Naive B cell (primary cell): ENCODE results near the gene METTL22. TPM values are rescaled to one million over a fixed set of nuclear protein-coding genes. Genes with fewer than 3 reads are reported as not detected.
A peak's percentile ranks its signal among the peaks of the same experiment; 100 is the strongest.

Experiments
- ATAC-seq, 2 donors: fragments of 150-1000 bp; cut with Tn5 transposase; 2 replicates each; pipeline ENCODE4 v1.10.0; 2021; ENCODE audit warnings: low read depth in 2 of 2, mild to moderate bottlenecking in 2 of 2, moderate library complexity in 2 of 2
- DNase-seq: peaks from one replicate; pipeline ENCODE4 v3.0.0; 2022
- H3K27ac Mint-ChIP-seq, 6 donors: one replicate each; pipeline ENCODE4 v1.8.0; 2020 to 2022; ENCODE audit warnings: mild to moderate bottlenecking in 6 of 6, mixed read lengths in 6 of 6, moderate library complexity in 5 of 6, inconsistent platforms in 2 of 6
- H3K27me3 Mint-ChIP-seq, 3 donors: one replicate each; pipeline ENCODE4 v1.8.0; 2021 to 2022; ENCODE audit warnings: mixed read lengths in 3 of 3, mild to moderate bottlenecking in 1 of 3
- H3K36me3 Mint-ChIP-seq, 2 donors: one replicate each; pipeline ENCODE4 v1.8.0; 2020 to 2022; ENCODE audit warnings: mixed read lengths in 2 of 2, inconsistent platforms in 1 of 2, mild to moderate bottlenecking in 1 of 2
- H3K4me1 Mint-ChIP-seq, 3 donors: one replicate each; pipeline ENCODE4 v1.8.0; 2020 to 2022; ENCODE audit warnings: mixed read lengths in 3 of 3, inconsistent platforms in 1 of 3, mild to moderate bottlenecking in 1 of 3, moderate library complexity in 1 of 3
- H3K4me3 Mint-ChIP-seq, 8 donors: one replicate each; pipeline ENCODE4 v1.8.0; 2020 to 2022; ENCODE audit warnings: mild to moderate bottlenecking in 8 of 8, mixed read lengths in 8 of 8, moderate library complexity in 8 of 8, inconsistent platforms in 2 of 8
- H3K9me3 Mint-ChIP-seq, 7 donors: one replicate each; pipeline ENCODE4 v1.8.0; 2020 to 2022; ENCODE audit warnings: mixed read lengths in 7 of 7, mild to moderate bottlenecking in 5 of 7, inconsistent platforms in 2 of 7, moderate library complexity in 1 of 7
- polyA plus RNA-seq, 6 donors: library from polyadenylated mRNA; unstranded; fragments of 300-500 nt; fragmentation: Illumina TruSeq; gene quantifications; one replicate each; pipeline ENCODE4 v1.2.3, GENCODE V29; 2021; ENCODE audit warnings: low read depth in 6 of 6

Gene METTL22
- polyA plus RNA-seq, 6 donors from 2014 or later, result 8.3 to 20.7 (median 13.7) TPM

GRCh38 chr16:8585857-8586256 is 35.6 kb upstream of the METTL22 start:
- no peak overlapping the region for H3K4me3 Mint-ChIP-seq
- no peak for ATAC-seq
- H3K27ac Mint-ChIP-seq, result no peak overlapping the region
- H3K36me3 Mint-ChIP-seq, result no peaks in the 10 kb centered on the region
- H3K9me3 Mint-ChIP-seq, result peaks cover 0 to 5% (median 0%) of the 10 kb centered on the region in 7 donors
- H3K27me3 Mint-ChIP-seq, result peaks cover 33 to 52% (median 33%) of the 10 kb centered on the region in 3 donors
- DNase-seq, result no peak
- H3K4me1 Mint-ChIP-seq, result peaks cover 21 to 30% (median 22%) of the 10 kb centered on the region in 3 donors

DNA sequence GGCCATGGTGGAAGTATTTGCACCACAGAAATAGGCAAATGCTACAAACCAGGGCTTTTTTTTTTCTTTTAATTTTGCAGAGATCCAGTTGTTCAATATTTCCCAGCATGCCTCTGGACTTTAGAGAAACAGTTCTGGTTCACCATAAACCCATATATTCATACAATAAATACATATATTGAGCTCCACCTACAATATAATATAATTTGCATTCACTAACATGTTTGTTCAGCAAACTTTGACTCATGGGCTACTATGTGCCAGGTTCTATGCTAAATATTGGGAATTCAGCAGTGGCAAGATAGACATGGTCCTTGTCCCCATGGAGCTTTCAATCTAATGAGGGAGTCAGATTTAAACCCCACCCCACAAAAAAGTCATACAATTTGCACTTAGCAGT is 34.4 kb upstream of the METTL22 start:
- H3K36me3 Mint-ChIP-seq, result no peaks in the 10 kb centered on the region
- DNase-seq, result no peak
- no peak overlapping the region for H3K4me3 Mint-ChIP-seq
- peaks cover 33 to 52% (median 33%) of the 10 kb centered on the region in 3 donors for H3K27me3 Mint-ChIP-seq
- H3K9me3 Mint-ChIP-seq, result peaks cover 0 to 2% (median 0%) of the 10 kb centered on the region in 7 donors
- ATAC-seq, result no peak
- H3K27ac Mint-ChIP-seq, result no peak overlapping the region
- H3K4me1 Mint-ChIP-seq, result peaks cover 17 to 25% (median 18%) of the 10 kb centered on the region in 3 donors

- Mint-ChIP-seq H3K27ac (peak overlapping the region in 2 of 6 donors; percentile 5 to 17), H3K36me3 (no peaks in the 10 kb centered on the region), H3K4me1 (peaks cover 9 to 15% (median 10%) of the 10 kb centered on the region in 3 donors), H3K27me3 (peaks cover 33 to 52% (median 33%) of the 10 kb centered on the region in 3 donors), H3K4me3 (peak overlapping the region in 4 of 8 donors; percentile 21 to 63 (median 35)), H3K9me3 (peaks cover 0 to 2% (median 0%) of the 10 kb centered on the region in 7 donors)
- ATAC-seq (no peak), DNase-seq (no peak)
These were observed 32.8 kb upstream of the METTL22 start for GRCh38 chr16:8588682-8589056.

- H3K36me3 Mint-ChIP-seq, result no peaks in the 10 kb centered on the region
- ATAC-seq (no peak), DNase-seq (no peak)
- peaks cover 0 to 2% (median 0%) of the 10 kb centered on the region in 7 donors for H3K9me3 Mint-ChIP-seq
- H3K4me3 Mint-ChIP-seq, result peak overlapping the region in 4 of 8 donors; percentile 19 to 63 (median 36)
- peaks cover 9 to 15% (median 10%) of the 10 kb centered on the region in 3 donors for H3K4me1 Mint-ChIP-seq
- H3K27ac Mint-ChIP-seq, result peak overlapping the region in 1 of 6 donors; percentile 17
- H3K27me3 Mint-ChIP-seq, result peaks cover 33 to 47% (median 34%) of the 10 kb centered on the region in 3 donors
These were observed 32.2 kb upstream of the METTL22 start for GRCh38 chr16:8589057-8589899.

DNA sequence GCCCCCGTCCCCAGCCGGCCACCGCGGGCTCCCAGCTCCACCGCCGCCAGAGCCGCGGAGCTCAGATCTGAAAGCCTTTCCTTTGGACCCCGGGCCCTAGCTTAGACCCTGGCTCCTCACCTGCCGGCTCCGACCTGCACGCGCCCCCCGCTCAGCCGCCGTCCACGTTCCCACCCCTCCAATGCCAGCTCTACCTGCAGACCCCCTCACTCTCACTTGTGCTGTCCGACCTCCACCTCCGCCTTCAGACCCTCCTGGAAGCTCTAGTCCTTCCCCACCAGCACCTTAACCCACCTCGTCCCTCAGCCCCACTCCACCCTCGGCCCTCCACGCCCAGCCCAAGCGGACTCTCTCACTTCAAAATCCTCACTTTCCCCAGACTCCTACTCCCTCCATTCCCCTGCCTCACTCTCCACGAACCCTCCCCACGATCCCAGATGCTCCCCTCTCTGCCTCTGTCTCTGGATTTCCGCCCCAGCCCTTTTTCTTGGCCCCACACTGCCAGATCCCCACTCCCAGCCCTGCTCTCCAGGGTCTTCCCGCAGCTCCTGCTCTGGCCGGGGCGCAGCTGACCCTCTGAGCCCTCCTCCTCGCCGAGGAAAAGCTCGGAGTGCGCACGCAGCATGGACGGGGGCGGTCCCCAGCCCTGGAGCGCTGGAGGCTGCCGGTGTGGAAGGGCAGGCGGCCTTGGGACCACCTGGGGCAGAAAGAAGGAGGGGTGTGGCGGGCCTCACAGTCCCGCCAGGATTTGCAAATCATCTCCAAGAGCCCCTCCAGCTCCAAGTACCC is 31.4 kb upstream of the METTL22 start, which contains the start of gene TMEM114:
TMEM114 (minus strand) TSS at position 612 of the 789 bp plus-strand sequence. CDS start 673 bp downstream, outside the sequence.
- no peak for DNase-seq
- H3K4me3 Mint-ChIP-seq, result peak within 1 kb of the TSS in 5 of 8 donors; percentile 21 to 69 (median 30)
- H3K9me3 Mint-ChIP-seq, result peaks cover 0 to 2% (median 0%) of the 10 kb centered on the region in 7 donors
- H3K4me1 Mint-ChIP-seq, result peaks cover 9 to 15% (median 10%) of the 10 kb centered on the region in 3 donors
- H3K27ac Mint-ChIP-seq, result peak within 1 kb of the TSS in 2 of 6 donors; percentile 14 to 71
- no peak for ATAC-seq
- H3K27me3 Mint-ChIP-seq, result peaks cover 30 to 49% (median 40%) of the 10 kb centered on the region in 3 donors
- no peaks in the 10 kb centered on the region for H3K36me3 Mint-ChIP-seq

DNA sequence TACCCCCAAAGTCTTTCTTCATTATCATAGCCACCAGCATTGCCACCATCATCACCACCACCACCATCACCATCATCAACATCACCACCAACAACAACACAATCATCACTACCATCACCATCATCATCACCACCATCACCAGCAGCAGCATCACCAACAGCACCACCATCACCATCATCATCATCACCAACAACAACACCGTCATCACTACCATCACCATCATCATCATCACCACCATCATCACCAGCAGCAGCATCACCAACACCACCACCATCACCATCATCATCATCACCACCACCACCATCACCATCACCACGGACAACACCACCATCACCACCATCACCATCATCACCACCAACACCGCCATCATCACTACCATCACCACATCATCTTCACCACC is 30.7 kb upstream of the METTL22 start:
- no peak overlapping the region for H3K4me3 Mint-ChIP-seq
- ATAC-seq (no peak), DNase-seq (no peak)
- H3K4me1 Mint-ChIP-seq, result peaks cover 9 to 15% (median 10%) of the 10 kb centered on the region in 3 donors
- H3K36me3 Mint-ChIP-seq, result no peaks in the 10 kb centered on the region
- H3K9me3 Mint-ChIP-seq, result peaks cover 0 to 2% (median 0%) of the 10 kb centered on the region in 7 donors
- H3K27ac Mint-ChIP-seq, result no peak overlapping the region
- peaks cover 23 to 46% (median 32%) of the 10 kb centered on the region in 3 donors for H3K27me3 Mint-ChIP-seq

- Mint-ChIP-seq H3K9me3 (peaks cover 0 to 2% (median 0%) of the 10 kb centered on the region in 7 donors), H3K36me3 (peaks cover 0 to 3% of the 10 kb centered on the region in 2 donors), H3K27ac (no peak overlapping the region), H3K4me1 (peaks cover 9 to 15% (median 10%) of the 10 kb centered on the region in 3 donors), H3K4me3 (no peak overlapping the region), H3K27me3 (peaks cover 24 to 40% (median 28%) of the 10 kb centered on the region in 3 donors)
- DNase-seq (no peak), ATAC-seq (no peak)
These were observed 30.0 kb upstream of the METTL22 start for GRCh38 chr16:8591451-8591850.

- no peak for ATAC-seq
These were observed 27.3 kb upstream of the METTL22 start for GRCh38 chr16:8594149-8594666.

DNA sequence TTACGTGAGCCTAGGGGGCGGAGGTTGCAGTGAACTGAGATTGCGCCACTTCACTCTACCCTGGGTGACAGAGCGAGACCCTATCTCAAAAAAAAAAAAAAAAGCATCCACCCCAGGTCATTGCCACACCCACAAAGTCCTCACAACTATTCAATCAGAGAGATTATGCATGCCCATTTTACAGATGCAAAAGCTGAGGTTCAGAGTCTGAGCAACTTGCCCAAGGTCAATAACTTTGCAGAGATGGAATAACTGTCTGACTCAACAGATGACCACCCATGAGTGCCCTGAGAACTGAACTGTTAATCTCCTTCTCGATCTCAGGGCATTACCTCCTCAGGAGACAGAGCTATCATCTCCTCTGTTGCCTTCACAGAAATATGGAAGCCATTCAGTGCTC is 25.7 kb upstream of the METTL22 start:
- Mint-ChIP-seq H3K27me3 (peaks cover 7 to 24% (median 9%) of the 10 kb centered on the region in 3 donors), H3K9me3 (peaks cover 0 to 4% (median 0%) of the 10 kb centered on the region in 7 donors)

More at GRCh38 chr16:8594149-8594666, 27.3 kb upstream of the METTL22 start:
- Mint-ChIP-seq H3K36me3 (peaks cover 0 to 3% of the 10 kb centered on the region in 2 donors), H3K27me3 (peaks cover 5 to 14% (median 10%) of the 10 kb centered on the region in 3 donors), H3K27ac (no peak overlapping the region), H3K9me3 (peaks cover 0 to 4% (median 0%) of the 10 kb centered on the region in 7 donors), H3K4me3 (no peak overlapping the region), H3K4me1 (peaks cover 2 to 6% (median 6%) of the 10 kb centered on the region in 3 donors)
- no peak for DNase-seq

GRCh38 chr16:8596581-8596980 is 24.9 kb upstream of the METTL22 start:
- H3K27ac Mint-ChIP-seq, result peak overlapping the region in 1 of 6 donors; percentile 34
- no peak overlapping the region for H3K4me3 Mint-ChIP-seq
- H3K9me3 Mint-ChIP-seq, result peaks cover 0 to 4% (median under 1%) of the 10 kb centered on the region in 7 donors
- ATAC-seq, result no peak
- no peak for DNase-seq
- H3K4me1 Mint-ChIP-seq, result no peaks in the 10 kb centered on the region
- H3K27me3 Mint-ChIP-seq, result peaks cover 15 to 30% (median 17%) of the 10 kb centered on the region in 3 donors
- H3K36me3 Mint-ChIP-seq, result peaks cover 1 to 3% of the 10 kb centered on the region in 2 donors

More for the DNA sequence above, 25.7 kb upstream of the METTL22 start:
- no peaks in the 10 kb centered on the region for H3K4me1 Mint-ChIP-seq
- H3K27ac Mint-ChIP-seq, result no peak overlapping the region
- no peak for DNase-seq
- ATAC-seq, result no peak
- H3K36me3 Mint-ChIP-seq, result peaks cover 0 to 3% of the 10 kb centered on the region in 2 donors
- H3K4me3 Mint-ChIP-seq, result no peak overlapping the region

- Mint-ChIP-seq H3K4me1 (no peaks in the 10 kb centered on the region), H3K27ac (no peak overlapping the region), H3K4me3 (no peak overlapping the region), H3K27me3 (peaks cover 31 to 44% (median 40%) of the 10 kb centered on the region in 3 donors), H3K36me3 (peaks cover 3 to 8% of the 10 kb centered on the region in 2 donors), H3K9me3 (peaks cover 0 to 9% (median 4%) of the 10 kb centered on the region in 7 donors)
- DNase-seq (no peak), ATAC-seq (no peak)
These were observed 21.2 kb upstream of the METTL22 start for GRCh38 chr16:8600144-8600775.

DNA sequence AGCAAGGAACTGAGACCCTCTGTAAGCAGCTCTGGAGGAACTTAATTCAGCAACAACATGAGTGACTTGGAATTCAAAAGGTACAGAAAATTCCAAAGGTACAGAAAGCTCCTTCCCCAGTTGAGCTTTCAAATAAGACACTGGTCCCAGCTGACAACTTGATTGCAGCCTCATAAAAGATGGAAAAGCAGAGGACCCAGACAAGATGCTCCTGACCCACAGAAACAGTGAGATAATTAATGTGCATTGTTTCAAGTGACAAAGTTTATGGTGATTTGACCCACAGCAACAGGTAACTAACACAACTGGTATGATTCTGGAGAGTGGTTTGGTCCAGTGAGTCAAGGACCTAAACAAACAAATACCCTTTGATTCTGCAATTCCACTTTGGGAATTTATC is 15.9 kb upstream of the METTL22 start:
- Mint-ChIP-seq H3K36me3 (peaks cover 0 to 8% of the 10 kb centered on the region in 2 donors), H3K4me1 (no peaks in the 10 kb centered on the region), H3K27me3 (peaks cover 50 to 68% (median 63%) of the 10 kb centered on the region in 3 donors), H3K9me3 (peaks cover 1 to 14% (median 5%) of the 10 kb centered on the region in 7 donors), H3K4me3 (no peak overlapping the region), H3K27ac (no peak overlapping the region)
- DNase-seq, result no peak
- no peak for ATAC-seq
